Measurements from ENCODE around the gene HIVEP3.

The HIVEP3 gene

DNA sequence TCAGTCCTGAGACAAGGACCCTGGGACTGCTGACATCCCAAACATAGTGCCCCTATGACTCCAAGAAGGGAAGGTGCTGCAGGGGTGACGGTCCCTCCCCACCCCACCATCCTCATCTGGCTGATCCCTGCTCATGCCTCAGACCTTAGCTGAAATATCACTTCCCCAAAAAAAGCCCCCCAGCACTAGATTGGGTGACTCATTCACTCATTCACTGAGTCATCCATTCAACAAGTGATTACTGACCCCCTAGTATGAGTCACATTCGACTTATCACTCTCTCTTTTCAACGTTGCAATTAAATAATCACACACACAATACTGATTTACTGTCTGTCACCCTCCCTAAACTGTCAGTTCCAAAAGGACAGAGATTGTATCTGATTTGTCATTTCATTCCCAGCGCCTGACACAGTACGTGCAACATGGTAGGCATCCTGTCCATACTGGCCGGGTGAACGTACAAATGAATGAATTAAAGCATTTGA is 48.6 kb downstream of the HIVEP3 start (continued):
- TF ChIP-seq, protein P1, sequence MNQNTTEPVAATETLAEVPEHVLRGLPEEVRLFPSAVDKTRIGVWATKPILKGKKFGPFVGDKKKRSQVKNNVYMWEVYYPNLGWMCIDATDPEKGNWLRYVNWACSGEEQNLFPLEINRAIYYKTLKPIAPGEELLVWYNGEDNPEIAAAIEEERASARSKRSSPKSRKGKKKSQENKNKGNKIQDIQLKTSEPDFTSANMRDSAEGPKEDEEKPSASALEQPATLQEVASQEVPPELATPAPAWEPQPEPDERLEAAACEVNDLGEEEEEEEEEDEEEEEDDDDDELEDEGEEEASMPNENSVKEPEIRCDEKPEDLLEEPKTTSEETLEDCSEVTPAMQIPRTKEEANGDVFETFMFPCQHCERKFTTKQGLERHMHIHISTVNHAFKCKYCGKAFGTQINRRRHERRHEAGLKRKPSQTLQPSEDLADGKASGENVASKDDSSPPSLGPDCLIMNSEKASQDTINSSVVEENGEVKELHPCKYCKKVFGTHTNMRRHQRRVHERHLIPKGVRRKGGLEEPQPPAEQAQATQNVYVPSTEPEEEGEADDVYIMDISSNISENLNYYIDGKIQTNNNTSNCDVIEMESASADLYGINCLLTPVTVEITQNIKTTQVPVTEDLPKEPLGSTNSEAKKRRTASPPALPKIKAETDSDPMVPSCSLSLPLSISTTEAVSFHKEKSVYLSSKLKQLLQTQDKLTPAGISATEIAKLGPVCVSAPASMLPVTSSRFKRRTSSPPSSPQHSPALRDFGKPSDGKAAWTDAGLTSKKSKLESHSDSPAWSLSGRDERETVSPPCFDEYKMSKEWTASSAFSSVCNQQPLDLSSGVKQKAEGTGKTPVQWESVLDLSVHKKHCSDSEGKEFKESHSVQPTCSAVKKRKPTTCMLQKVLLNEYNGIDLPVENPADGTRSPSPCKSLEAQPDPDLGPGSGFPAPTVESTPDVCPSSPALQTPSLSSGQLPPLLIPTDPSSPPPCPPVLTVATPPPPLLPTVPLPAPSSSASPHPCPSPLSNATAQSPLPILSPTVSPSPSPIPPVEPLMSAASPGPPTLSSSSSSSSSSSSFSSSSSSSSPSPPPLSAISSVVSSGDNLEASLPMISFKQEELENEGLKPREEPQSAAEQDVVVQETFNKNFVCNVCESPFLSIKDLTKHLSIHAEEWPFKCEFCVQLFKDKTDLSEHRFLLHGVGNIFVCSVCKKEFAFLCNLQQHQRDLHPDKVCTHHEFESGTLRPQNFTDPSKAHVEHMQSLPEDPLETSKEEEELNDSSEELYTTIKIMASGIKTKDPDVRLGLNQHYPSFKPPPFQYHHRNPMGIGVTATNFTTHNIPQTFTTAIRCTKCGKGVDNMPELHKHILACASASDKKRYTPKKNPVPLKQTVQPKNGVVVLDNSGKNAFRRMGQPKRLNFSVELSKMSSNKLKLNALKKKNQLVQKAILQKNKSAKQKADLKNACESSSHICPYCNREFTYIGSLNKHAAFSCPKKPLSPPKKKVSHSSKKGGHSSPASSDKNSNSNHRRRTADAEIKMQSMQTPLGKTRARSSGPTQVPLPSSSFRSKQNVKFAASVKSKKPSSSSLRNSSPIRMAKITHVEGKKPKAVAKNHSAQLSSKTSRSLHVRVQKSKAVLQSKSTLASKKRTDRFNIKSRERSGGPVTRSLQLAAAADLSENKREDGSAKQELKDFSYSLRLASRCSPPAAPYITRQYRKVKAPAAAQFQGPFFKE (tag by site-specific recombination; IDR thresholded peaks at IDR 0.05; ENCODE audit: borderline replicate concordance), result no peak
- peak; percentile 92; the same call in 1 of the 2 replicates for TF ChIP-seq ZSCAN30 (tag by site-specific recombination; IDR thresholded peaks at IDR 0.05)
- TF ChIP-seq, protein P2, sequence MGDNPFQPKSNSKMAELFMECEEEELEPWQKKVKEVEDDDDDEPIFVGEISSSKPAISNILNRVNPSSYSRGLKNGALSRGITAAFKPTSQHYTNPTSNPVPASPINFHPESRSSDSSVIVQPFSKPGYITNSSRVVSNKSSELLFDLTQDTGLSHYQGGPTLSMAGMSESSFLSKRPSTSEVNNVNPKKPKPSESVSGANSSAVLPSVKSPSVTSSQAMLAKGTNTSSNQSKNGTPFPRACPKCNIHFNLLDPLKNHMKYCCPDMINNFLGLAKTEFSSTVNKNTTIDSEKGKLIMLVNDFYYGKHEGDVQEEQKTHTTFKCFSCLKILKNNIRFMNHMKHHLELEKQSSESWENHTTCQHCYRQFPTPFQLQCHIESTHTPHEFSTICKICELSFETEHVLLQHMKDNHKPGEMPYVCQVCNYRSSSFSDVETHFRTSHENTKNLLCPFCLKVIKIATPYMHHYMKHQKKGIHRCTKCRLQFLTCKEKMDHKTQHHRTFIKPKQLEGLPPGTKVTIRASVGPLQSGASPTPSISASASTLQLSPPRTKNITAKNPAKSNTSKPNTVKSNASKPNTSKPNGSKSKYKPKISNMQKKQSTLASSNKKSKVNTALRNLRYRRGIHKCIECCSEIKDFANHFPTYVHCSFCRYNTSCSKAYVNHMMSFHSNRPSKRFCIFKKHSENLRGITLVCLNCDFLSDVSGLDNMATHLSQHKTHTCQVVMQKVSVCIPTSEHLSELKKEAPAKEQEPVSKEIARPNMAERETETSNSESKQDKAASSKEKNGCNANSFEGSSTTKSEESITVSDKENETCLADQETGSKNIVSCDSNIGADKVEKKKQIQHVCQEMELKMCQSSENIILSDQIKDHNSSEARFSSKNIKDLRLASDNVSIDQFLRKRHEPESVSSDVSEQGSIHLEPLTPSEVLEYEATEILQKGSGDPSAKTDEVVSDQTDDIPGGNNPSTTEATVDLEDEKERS (tag by site-specific recombination; IDR thresholded peaks at IDR 0.05), result no peak
- TF ChIP-seq SP7 (tag by site-specific recombination; IDR thresholded peaks at IDR 0.05), result peak; percentile 100
- TF ChIP-seq, protein P3, sequence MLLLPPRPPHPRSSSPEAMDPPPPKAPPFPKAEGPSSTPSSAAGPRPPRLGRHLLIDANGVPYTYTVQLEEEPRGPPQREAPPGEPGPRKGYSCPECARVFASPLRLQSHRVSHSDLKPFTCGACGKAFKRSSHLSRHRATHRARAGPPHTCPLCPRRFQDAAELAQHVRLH (tag by site-specific recombination; IDR thresholded peaks at IDR 0.05), result no peak
- TF ChIP-seq ZNF660 (tag by site-specific recombination; IDR thresholded peaks at IDR 0.05), result peak; percentile 95
- TF ChIP-seq, protein P4, sequence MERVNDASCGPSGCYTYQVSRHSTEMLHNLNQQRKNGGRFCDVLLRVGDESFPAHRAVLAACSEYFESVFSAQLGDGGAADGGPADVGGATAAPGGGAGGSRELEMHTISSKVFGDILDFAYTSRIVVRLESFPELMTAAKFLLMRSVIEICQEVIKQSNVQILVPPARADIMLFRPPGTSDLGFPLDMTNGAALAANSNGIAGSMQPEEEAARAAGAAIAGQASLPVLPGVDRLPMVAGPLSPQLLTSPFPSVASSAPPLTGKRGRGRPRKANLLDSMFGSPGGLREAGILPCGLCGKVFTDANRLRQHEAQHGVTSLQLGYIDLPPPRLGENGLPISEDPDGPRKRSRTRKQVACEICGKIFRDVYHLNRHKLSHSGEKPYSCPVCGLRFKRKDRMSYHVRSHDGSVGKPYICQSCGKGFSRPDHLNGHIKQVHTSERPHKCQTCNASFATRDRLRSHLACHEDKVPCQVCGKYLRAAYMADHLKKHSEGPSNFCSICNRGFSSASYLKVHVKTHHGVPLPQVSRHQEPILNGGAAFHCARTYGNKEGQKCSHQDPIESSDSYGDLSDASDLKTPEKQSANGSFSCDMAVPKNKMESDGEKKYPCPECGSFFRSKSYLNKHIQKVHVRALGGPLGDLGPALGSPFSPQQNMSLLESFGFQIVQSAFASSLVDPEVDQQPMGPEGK (tag by site-specific recombination; IDR thresholded peaks at IDR 0.05), result peak; percentile 99
- TF ChIP-seq ZNF24 (tag by site-specific recombination; IDR thresholded peaks at IDR 0.05), result peak; percentile 100
- TF ChIP-seq, protein P5, sequence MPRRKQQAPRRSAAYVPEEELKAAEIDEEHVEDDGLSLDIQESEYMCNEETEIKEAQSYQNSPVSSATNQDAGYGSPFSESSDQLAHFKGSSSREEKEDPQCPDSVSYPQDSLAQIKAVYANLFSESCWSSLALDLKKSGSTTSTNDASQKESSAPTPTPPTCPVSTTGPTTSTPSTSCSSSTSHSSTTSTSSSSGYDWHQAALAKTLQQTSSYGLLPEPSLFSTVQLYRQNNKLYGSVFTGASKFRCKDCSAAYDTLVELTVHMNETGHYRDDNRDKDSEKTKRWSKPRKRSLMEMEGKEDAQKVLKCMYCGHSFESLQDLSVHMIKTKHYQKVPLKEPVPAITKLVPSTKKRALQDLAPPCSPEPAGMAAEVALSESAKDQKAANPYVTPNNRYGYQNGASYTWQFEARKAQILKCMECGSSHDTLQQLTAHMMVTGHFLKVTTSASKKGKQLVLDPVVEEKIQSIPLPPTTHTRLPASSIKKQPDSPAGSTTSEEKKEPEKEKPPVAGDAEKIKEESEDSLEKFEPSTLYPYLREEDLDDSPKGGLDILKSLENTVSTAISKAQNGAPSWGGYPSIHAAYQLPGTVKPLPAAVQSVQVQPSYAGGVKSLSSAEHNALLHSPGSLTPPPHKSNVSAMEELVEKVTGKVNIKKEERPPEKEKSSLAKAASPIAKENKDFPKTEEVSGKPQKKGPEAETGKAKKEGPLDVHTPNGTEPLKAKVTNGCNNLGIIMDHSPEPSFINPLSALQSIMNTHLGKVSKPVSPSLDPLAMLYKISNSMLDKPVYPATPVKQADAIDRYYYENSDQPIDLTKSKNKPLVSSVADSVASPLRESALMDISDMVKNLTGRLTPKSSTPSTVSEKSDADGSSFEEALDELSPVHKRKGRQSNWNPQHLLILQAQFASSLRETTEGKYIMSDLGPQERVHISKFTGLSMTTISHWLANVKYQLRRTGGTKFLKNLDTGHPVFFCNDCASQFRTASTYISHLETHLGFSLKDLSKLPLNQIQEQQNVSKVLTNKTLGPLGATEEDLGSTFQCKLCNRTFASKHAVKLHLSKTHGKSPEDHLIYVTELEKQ (tag by site-specific recombination; IDR thresholded peaks at IDR 0.05; ENCODE audit: borderline replicate concordance), result peak; percentile 99
- TF ChIP-seq, protein P6, sequence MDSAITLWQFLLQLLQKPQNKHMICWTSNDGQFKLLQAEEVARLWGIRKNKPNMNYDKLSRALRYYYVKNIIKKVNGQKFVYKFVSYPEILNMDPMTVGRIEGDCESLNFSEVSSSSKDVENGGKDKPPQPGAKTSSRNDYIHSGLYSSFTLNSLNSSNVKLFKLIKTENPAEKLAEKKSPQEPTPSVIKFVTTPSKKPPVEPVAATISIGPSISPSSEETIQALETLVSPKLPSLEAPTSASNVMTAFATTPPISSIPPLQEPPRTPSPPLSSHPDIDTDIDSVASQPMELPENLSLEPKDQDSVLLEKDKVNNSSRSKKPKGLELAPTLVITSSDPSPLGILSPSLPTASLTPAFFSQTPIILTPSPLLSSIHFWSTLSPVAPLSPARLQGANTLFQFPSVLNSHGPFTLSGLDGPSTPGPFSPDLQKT (IDR thresholded peaks at IDR 0.05; ENCODE audit: borderline replicate concordance, low read depth, low read length), result no peak
- peak; percentile 92 for TF ChIP-seq ZNF184 (tag by site-specific recombination; IDR thresholded peaks at IDR 0.05)
- TF ChIP-seq SALL2 (tag by site-specific recombination; IDR thresholded peaks at IDR 0.05; ENCODE audit: borderline replicate concordance), result peak; percentile 86; the same call in 1 of the 2 replicates
- no peak for TF ChIP-seq ZNF121 (tag by site-specific recombination; IDR thresholded peaks at IDR 0.05)
- 0 out of 2 replicates have a peak, but pooled peaks have one; percentile 21 for TF ChIP-seq ZNF155 (tag by site-specific recombination; IDR thresholded peaks at IDR 0.05)
- no peak for TF ChIP-seq ZNF837 (tag by site-specific recombination; IDR thresholded peaks at IDR 0.05)
- TF ChIP-seq KLF10 (tag by site-specific recombination; IDR thresholded peaks at IDR 0.05), result peak; percentile 81
- TF ChIP-seq ZBTB17 (tag by site-specific recombination; IDR thresholded peaks at IDR 0.05), result peak; percentile 72
- TF ChIP-seq, protein P7, sequence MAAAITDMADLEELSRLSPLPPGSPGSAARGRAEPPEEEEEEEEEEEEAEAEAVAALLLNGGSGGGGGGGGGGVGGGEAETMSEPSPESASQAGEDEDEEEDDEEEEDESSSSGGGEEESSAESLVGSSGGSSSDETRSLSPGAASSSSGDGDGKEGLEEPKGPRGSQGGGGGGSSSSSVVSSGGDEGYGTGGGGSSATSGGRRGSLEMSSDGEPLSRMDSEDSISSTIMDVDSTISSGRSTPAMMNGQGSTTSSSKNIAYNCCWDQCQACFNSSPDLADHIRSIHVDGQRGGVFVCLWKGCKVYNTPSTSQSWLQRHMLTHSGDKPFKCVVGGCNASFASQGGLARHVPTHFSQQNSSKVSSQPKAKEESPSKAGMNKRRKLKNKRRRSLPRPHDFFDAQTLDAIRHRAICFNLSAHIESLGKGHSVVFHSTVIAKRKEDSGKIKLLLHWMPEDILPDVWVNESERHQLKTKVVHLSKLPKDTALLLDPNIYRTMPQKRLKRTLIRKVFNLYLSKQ (tag by site-specific recombination; IDR thresholded peaks at IDR 0.05; ENCODE audit: borderline replicate concordance), result no peak
- TF ChIP-seq ZNF223 (tag by site-specific recombination; IDR thresholded peaks at IDR 0.05), result no peak
- peak; percentile 30; the same call in 1 of the 2 replicates for TF ChIP-seq ZNF623 (tag by site-specific recombination; IDR thresholded peaks at IDR 0.05)
- no peak for TF ChIP-seq ZNF423 (tag by site-specific recombination; IDR thresholded peaks at IDR 0.05)
- no peak for TF ChIP-seq ZNF549 (tag by site-specific recombination; IDR thresholded peaks at IDR 0.05)

Data from HEK293 (cell line).